Measurements from ENCODE around the gene IFI30.

The IFI30 gene

DNA sequence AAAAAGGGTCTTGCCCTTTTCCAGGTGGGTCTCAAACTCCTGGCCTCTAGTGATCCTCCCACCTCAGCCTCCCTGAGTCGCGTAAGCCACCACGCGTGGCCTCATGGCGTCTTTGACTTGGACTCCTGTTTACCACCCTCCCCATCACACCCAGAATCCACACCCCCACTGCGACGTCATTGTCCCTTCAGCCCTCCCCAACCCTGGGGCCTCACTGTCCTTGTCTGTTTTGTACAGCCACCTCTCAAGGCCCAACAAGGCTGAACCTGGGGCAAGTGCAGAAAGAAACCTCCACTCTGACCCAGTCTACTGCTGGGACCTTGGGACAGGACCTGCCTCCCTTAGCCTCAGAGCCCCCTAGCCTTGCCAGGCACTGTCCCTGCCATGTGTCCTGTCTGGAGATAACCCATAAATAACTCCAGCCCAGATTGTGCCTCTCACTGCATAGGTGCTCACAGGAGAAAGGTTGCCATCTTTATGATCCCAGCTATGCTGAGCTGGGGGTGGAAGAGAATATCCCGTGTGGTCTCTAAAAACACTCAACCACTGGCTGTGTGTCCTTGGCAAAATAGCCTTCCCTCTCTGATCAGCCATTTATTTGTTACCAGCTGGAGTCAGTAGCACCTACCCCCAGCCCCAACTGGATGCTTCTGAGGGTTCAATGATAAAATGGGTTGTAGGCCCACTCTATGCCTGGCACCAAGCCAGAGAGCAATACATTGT is 1.8 kb upstream of the IFI30 start:
- DNase-seq (ENCODE audit: low read depth in 2 of 2) = no peak

- no peak for DNase-seq (ENCODE audit: low read depth in 2 of 2)
Measured at GRCh38 chr19:18172331-18173053, 1.1 kb upstream of the IFI30 start.

DNA sequence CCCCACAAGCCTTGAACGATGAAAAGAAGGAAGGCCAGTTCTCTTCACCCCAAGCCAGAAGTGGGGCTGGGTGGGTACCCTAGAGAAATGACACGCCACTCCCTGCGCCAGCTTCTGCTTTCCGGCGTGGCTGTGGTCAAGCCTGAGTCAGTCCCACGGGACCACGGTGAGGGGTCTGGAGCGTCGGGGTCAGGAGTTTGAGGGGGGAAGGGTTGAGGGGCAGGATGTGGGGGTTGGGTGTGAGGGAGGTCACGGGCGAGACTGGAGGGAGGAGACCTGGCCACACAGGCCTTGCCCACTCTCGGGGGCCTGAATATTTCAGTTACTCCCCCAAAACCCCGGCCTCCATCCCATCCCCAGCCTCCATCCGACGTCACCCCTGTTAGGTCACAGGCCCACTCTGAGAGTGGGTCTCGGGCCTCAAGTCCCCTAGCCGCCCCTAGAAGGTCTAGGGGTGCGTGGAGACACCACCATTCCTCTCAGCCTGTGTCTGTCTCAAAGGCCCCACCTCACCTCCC is 500 bp upstream of the IFI30 start:
- DNase-seq (ENCODE audit: low read depth in 2 of 2) = no peak

- no peak for DNase-seq (ENCODE audit: low read depth in 2 of 2)
Measured at GRCh38 chr19:18174983-18175382, 1.4 kb downstream of the IFI30 start.

DNA sequence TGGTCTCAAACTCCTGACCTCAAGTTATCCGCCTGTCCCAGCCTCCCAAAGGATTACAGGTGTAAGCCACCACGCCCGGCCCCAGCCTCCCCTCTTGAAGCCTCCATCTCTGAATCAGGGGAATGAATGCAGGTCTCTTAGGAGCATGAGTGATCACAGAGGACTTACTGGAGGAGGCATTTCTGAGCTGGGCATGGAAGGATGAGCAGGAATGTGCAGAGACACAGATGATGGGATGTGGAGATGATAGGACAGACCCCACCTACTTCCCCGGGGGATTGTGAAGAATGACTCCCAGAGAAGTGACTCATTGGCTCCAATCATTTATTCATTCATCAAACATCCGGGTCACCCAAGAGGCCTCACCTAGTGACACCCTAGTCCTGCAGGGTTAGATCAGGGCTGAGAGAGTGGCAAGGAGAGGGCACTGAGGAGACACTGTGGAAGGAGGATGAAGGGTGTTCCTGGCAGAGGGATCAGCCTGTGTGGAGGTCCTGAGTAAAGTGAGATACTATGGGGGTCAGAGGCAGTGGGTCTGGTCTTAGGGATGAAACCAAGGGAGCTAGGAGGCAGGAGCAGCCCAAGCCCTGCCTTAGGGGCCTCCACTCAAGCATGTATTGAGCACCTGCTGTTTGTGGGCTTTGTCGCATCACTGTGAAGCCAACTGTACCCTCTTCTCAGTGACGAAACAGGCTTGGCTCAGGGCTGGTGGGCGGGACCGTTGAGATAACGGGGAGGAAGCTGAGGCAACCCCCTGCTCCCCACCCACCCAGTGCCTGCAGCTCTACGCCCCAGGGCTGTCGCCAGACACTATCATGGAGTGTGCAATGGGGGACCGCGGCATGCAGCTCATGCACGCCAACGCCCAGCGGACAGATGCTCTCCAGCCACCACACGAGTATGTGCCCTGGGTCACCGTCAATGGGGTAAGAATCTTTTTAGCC is 3.0 kb downstream of the IFI30 start:
- DNase-seq (ENCODE audit: low read depth in 2 of 2) = no peak

- DNase-seq (ENCODE audit: low read depth in 2 of 2) = no peak
Measured at GRCh38 chr19:18179957-18180356, 6.3 kb downstream of the IFI30 start.

DNA sequence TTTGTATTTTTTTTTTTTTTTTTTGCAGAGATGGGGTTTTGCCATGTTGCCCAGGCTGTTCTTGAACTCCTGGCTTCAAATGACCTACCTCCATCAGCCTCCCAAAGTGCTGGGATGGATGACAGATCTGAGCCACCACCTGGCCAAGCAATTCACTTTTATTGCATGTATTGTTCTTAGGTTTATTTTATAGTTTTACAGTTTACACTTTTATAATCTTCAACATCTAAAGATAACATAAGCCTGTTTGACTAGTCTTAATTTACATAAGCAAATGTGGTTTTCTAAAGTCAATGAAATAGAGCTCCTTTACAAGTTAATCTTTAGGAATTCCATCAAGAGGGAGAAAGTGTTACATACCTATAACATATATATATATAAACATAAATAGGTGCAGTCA is 9.9 kb downstream of the IFI30 start:
- no peak for DNase-seq (ENCODE audit: low read depth in 2 of 2)

DNA sequence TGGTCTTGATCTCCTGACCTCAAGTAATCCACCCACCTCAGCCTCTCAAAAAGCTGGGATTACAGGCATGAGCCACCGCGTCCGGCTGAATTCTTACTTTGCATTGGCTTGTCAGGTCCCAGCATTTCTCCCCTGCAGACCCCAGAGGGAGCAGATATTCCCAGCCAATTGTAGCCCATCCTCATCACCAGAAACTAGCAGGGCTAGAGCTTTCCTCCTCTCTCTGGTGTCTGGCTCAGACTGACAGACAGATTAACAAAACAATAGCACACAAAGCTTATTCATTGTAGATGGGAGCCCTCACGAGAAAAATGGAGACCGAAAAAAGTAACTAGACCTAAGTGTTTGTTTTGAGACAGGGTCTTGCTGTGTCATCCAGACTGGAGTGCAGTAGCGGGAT is 11.9 kb downstream of the IFI30 start:
- DNase-seq (ENCODE audit: low read depth in 2 of 2) = no peak

DNA sequence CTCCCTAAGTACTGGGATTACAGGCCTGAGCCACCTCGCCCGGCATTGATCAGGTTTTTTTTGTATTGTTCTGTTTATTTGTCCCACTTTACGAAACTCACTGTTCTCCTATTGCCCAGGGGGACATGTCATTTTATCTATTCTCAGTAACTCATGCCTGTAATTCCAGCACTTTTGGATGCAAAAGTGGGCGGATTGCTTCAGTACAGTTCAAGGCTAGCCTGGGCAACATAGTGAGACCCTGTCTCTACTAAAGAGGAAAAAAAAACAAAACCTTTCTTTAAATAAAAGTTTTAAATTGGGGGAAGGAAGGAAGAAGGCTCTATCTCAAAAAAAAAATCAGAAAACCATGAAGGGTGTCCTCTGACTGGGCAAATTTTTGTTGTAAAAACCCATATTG is 16.7 kb downstream of the IFI30 start:
- DNase-seq (ENCODE audit: low read depth in 2 of 2) = no peak

DNA sequence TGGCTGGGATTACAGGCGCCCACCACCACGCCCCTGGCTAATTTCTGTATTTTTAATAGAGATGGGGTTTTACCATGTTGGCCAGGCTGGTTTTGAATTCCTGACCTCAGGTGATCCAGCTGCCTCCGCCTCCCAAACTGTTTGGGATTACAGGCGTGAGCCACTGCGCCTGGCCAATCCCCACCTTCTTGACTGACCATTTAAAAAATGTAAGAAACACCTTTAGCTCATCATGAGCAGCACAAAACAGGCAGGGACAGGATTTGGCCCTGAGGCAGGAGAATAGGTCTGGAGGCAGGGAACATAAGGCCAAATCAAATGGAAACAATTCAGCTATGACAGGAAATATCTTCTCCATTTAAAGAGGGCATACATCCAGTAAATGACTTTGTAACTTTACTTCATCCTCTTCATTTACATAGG is 18.0 kb downstream of the IFI30 start:
- DNase-seq (ENCODE audit: low read depth in 2 of 2) = no peak

DNA sequence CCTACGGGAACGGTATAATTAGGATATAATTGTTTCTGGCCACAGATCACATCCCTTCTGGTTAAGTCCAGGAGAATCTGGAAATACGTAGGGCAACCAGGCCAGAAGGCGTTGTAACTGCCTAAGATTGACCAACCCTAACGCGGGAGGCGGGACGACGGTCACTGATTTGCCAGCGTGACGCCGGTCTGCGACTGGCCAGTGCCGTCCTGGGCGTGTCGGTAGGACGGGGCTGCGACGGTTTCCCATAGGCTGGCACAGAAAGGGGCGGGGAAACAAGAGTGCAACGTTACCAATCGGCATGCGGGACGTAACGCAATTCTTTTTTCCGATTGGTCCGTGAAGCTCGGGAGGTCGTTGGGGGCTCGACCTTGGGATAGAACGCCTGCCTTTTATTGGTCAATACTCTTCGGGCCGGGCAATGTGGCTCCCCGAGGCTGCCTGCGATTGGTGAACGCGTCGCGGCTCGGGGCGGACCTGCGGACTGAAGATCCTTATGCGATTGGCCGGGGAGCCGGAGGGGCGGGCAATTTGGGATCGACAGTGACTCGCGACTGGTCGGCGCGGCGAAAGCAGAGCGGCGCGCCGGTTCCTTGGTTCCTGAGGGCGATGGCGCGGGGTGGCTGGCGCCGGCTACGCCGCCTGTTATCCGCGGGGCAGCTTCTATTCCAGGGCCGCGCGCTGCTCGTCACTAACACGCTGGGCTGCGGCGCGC is 19.2 kb downstream of the IFI30 start, which contains the start of gene MPV17L2:
MPV17L2 (plus strand) TSS at position 546 of the 715 bp plus-strand sequence; CDS start at position 610, 64 bp downstream.
- peak; percentile 97 to 98 for DNase-seq (ENCODE audit: low read depth in 2 of 2)

DNA sequence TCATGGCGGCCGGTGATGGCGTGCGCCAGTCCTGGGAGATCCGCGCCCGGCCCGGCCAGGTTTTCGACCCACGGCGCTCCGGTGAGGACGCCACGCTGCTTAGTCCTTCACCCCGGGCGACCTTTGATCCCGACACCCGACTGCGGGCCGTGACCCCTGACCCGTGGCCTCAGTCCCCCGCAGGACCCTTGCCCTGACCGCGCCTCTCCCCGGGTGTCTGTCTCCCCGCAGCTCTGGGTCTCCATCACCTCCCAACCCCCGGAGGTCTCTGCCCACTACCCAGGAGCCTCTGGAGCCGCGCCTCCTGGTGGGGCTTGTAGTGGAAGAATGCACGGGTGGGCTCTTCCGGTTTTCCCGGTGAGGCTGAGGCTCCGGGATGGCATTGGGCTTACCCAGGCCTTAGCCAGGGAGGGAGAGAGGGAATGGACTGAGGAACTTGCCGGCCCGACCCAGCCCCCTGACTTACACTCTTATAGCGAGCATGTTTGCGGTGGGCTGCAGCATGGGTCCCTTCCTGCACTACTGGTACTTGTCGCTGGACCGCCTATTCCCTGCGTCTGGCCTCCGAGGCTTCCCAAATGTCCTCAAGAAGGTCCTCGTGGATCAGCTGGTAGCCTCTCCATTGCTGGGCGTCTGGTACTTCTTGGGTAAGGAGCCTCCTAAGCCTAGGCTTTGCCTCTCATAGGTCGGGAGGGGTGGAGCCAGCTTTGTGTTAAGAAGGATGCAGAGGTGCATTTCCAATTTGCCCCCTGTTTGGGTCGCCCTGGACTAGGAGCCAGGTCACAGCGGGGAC is 20.0 kb downstream of the IFI30 start:
- DNase-seq (ENCODE audit: low read depth in 2 of 2) = no peak

- no peak for DNase-seq (ENCODE audit: low read depth in 2 of 2)
Measured at GRCh38 chr19:18194181-18194530, 20.5 kb downstream of the IFI30 start.

GRCh38 chr19:18194554-18195238 is 21.1 kb downstream of the IFI30 start:
- DNase-seq (ENCODE audit: low read depth in 2 of 2) = no peak

DNA sequence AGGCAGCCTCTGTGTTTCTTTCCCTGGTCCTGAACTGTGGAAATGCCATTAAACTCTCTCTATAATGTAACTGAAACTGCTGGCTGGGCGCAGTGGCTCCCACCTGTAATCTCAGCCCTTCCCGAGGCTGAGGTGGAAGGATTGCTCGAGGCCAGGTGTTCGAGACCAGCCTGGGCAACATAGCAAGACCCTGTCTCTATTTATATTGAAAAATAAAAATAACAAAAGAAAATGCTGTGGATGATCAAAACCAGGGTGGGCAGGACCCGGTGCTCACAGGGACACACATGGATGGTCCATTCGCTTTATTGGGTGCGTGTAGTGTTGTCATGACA is 22.9 kb downstream of the IFI30 start:
- no peak for DNase-seq (ENCODE audit: low read depth in 2 of 2)

DNA sequence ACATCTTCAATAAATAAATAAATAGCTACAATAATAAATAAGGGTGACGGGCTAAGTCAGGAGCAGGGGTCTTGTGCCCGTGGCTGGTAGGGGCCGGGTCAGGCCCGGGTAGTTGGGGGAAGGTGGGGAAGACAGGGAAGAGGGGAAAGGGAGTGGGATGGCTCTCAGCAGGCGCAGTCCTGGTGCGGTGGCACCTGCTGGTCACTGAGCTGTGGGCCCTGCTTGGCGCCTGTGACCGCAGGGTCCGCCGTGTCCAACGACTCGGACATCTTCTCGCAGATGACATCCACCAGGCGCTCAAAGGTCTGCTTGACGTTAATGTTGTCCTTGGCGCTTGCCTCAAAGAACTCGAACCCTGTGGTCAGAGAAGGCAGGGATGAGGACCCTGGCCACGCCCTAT is 23.7 kb downstream of the IFI30 start:
- DNase-seq (ENCODE audit: low read depth in 2 of 2) = no peak

- DNase-seq (ENCODE audit: low read depth in 2 of 2) = no peak
Measured at GRCh38 chr19:18197941-18198340, 24.3 kb downstream of the IFI30 start.

GRCh38 chr19:18198374-18198773 is 24.8 kb downstream of the IFI30 start:
- no peak for DNase-seq (ENCODE audit: low read depth in 2 of 2)

- no peak for DNase-seq (ENCODE audit: low read depth in 2 of 2)
Measured at GRCh38 chr19:18202397-18202777, 28.8 kb downstream of the IFI30 start.

DNA sequence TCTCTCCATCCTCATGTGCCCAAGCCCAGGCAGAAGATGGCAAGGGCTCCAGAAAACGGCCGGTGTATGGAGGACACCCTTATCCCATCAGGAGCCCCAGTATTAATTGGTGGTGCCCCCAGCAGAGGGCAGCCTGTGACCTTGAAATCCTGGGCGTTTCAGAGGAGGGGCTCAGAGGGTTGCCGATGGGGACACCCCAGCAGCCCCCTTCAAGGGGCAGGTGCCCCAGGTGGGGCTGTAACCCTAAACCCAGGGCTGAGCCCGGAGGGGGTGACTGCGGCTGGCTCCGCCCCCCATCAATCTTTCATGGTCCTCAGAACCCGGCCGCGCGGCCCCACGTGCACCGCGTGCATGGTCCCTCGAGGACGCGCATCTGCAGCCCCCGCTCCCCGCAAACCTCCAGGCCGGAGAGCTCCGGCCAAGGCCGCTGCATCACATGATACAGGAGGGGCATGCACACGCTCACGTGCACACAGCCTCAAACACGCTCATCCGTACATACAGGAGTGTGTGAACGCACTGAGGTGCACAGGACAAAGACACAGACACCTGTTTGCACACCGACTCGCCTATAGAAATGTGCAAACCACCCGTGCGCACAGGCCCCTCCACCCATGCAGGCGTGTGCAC is 29.3 kb downstream of the IFI30 start:
- DNase-seq (ENCODE audit: low read depth in 2 of 2) = no peak

Data from stimulated activated CD8-positive, alpha-beta memory T cell treated with anti-CD3 and anti-CD28 coated beads, Interleukin-15, amount 100 ng/mL, for 48 hours (primary cell).